ENCODE data around the gene APOLD1.
A peak's percentile ranks its signal among the peaks of the same experiment; 100 is the strongest.
"Not testable (repeated sequence)": the region's sequence is repeated elsewhere in the genome, so short reads cannot be mapped to it uniquely, and the experiment has no call there.

The APOLD1 gene

GRCh38 chr12:12786706-12787601 lies 1.5 kb downstream of the APOLD1 start:
- peak; percentile 88 to 95 (median 93) for DNase-seq

GRCh38 chr12:12788131-12788530 lies 2.7 kb downstream of the APOLD1 start:
- DNase-seq = no peak

GRCh38 chr12:12788675-12789368 lies 3.4 kb downstream of the APOLD1 start:
- peak; percentile 86 to 95 (median 88) for DNase-seq

GRCh38 chr12:12790956-12791355 lies 5.5 kb downstream of the APOLD1 start:
- DNase-seq = no peak

GRCh38 chr12:12791756-12792369 lies 6.4 kb downstream of the APOLD1 start:
- no peak for DNase-seq

- no peak for DNase-seq
Measured at GRCh38 chr12:12792421-12792820, 7.0 kb downstream of the APOLD1 start.

GRCh38 chr12:12794686-12795085 lies 9.2 kb downstream of the APOLD1 start:
- no peak for DNase-seq

- no peak for DNase-seq
Measured at GRCh38 chr12:12796171-12796570, 10.7 kb downstream of the APOLD1 start.

GRCh38 chr12:12796928-12797793 lies 11.7 kb downstream of the APOLD1 start:
- DNase-seq = no peak

- no peak for DNase-seq
Measured at GRCh38 chr12:12797794-12798152, 12.3 kb downstream of the APOLD1 start.

GRCh38 chr12:12798480-12798879 lies 13.0 kb downstream of the APOLD1 start:
- no peak for DNase-seq

- no peak for DNase-seq
Measured at GRCh38 chr12:12799163-12799920, 13.9 kb downstream of the APOLD1 start.

- peak in 3 of 4 experiments; percentile 39 to 47 (median 44) for DNase-seq
Measured at GRCh38 chr12:12800406-12801180, 15.1 kb downstream of the APOLD1 start.

GRCh38 chr12:12801656-12802055 lies 16.2 kb downstream of the APOLD1 start:
- DNase-seq = peak; percentile 44 to 76 (median 60)

- peak; percentile 46 to 77 (median 74) for DNase-seq
Measured at GRCh38 chr12:12803186-12803585, 17.7 kb downstream of the APOLD1 start.

- no peak for DNase-seq
Measured at GRCh38 chr12:12804011-12804410, 18.6 kb downstream of the APOLD1 start.

GRCh38 chr12:12804432-12804886 lies 19.0 kb downstream of the APOLD1 start:
- no peak for DNase-seq

- DNase-seq = peak in 2 of 4 experiments; percentile 31 to 41
Measured at GRCh38 chr12:12806784-12807516, 21.5 kb downstream of the APOLD1 start.

GRCh38 chr12:12807517-12807903 lies 22.1 kb downstream of the APOLD1 start:
- DNase-seq = not testable (repeated sequence)

Measured in suppressor macrophage (primary cell).